Fibroblast of the aortic adventitia (primary cell): Measurements from ENCODE around the gene SYMPK. TPM values are rescaled to one million over a fixed set of nuclear protein-coding genes. Genes with fewer than 3 reads are reported as not detected.

ENCODE experiments used
- DNase-seq: peaks from one replicate; pipeline ENCODE4 v3.0.0-alpha.2; 2010; ENCODE audit warnings: low read depth
- H3K4me3 ChIP-seq: 2 replicates; pipeline ENCODE4 v1.5.1; 2011; ENCODE audit warnings: low read depth, mild to moderate bottlenecking, control low read depth, low read length, moderate library complexity
- CTCF ChIP-seq: IDR thresholded peaks from 2 replicates; pipeline ENCODE4 v1.5.1; 2011; ENCODE audit warnings: mild to moderate bottlenecking, low read length, control low read depth, inconsistent platforms; ENCODE audit not compliant: insufficient read depth
- total RNA-seq: library from RNA; depleted of rRNA; stranded (reverse); fragments of >200 nt; gene quantifications from 2 replicates; pipeline ENCODE4 v1.2.3, GENCODE V29; 2012; ENCODE audit warnings: low replicate concordance

The SYMPK gene
- total RNA-seq, 1 donor = 38.1 TPM

DNA sequence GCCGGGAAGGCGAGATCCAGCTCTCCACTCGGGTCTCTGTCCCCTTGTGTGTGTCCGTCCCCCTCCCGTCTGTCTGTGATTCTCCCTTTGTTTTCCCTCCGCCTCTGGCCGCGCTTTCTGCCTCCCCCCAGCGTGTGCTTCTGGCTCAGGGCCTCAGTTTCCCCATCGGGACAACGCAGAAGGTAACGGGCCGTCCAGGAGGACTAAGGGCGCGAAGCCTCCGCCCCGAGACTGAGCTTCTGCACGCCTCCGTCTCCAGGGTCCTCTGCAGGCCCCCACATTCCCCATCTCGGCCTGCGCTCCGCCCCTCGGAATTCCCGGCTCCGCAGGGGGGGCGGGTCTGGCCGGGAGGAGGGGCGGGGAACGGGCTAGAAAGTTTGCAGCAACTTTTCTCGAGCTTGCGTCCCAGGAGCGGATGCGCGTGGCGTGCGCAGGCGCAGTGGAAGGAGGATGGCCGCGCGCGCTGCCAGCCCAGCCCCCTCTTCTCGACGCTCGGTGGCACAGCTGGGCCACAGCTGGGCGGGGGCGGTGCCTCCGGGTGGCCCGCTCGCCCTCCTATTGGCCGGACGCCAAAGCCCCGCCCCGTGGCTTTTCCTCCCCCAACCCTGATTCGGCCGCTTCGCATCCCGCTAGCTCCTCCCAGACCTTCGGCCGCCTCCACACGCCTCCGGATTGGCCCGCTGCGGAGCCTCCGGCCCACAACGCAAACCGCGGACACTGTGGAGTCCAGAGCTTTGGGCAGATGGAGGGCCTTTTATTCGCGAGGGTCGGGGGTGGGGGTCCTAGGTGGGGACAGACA is 93.8 kb downstream of the SYMPK start, which contains the start of gene SIX5:
Gene SIX5, minus strand, starts transcription at position 269 of the 799 bp plus-strand sequence. CDS start 408 bp downstream, outside the sequence.
- TF ChIP-seq CTCF = no peak
- peak within 1 kb of the TSS; percentile 82 for H3K4me3 ChIP-seq
- DNase-seq = peak; percentile 97

DNA sequence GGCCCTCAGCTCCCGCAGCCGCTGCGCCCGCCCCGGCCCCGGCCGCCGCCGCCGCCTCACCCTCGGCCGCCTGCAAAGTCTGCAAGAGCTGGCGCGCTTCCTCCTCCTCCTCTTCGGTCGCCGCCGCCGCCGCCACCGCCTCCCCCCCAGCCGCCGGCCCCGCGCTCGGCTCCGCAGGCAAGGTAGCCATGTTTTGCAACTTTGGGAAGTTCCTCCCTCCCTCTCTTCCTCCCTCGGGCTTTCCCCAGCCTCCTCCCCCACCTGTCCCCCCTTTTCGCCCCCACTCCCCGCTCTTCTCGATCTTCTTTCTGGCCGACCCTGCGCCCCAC is 94.3 kb downstream of the SYMPK start:
- H3K4me3 ChIP-seq = peak overlapping the region; percentile 82
- TF ChIP-seq CTCF = no peak
- no peak for DNase-seq

GRCh38 chr19:45767881-45768654 is 94.9 kb downstream of the SYMPK start:
- TF ChIP-seq CTCF = no peak

DNA sequence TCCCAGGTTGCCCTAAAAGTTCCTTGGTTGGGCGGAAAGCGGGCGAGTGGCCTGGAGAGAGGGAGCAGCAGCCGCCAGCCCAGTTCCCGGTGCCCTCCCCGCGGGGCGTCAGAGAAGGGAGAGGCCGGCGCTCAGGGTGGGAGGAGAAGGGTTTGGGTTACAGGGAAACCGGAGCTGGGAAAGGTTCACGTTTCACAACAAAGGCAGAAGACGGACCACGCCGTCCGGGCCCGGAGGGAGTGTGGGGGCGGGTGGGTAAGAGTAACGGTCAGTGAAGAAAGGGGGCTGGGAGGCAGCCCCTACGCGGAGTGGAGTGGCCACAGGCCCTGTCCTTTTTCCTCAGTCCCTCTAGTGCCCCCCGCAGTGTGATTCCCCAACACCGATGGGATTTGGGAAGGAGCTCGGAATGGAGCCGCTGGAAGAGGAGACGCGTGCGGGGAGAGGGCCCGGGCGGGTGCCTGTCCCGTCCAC is 95.5 kb downstream of the SYMPK start:
- TF ChIP-seq CTCF = no peak
- peak; percentile 85 for DNase-seq
- H3K4me3 ChIP-seq = peak overlapping the region; percentile 82

More at GRCh38 chr19:45767881-45768654, 94.9 kb downstream of the SYMPK start:
- H3K4me3 ChIP-seq = peak overlapping the region; percentile 82
- DNase-seq = peak; percentile 65

DNA sequence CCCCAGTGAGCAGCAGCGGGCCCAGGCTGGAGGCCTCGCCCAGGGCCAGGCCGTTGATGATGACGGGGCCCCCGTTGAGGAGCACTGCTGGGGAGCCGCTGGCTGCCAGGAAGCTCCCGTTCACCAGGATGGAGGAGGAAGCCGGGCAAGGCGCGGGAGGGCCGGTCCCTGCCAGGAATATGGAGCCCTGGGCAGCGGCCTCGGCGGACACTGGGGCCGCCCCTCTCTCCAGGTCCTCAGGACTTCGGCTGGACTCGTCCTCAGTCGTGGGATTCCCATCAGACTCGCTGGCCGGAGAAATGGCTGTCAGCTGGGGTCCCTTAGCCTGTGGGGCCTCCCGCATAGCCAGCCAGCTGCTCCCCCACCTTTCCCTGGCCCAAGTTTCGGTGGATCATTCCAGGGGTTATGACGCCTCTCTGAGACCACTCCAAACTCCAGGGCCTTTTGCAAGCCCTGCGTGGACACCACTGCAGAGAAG is 96.0 kb downstream of the SYMPK start:
- no peak for DNase-seq
- no peak for TF ChIP-seq CTCF
- peak overlapping the region; percentile 82 for H3K4me3 ChIP-seq

GRCh38 chr19:45766296-45766868 is 96.6 kb downstream of the SYMPK start:
- peak overlapping the region; percentile 82 for H3K4me3 ChIP-seq
- DNase-seq = no peak
- TF ChIP-seq CTCF = no peak
